ENCODE results near the gene MYH10. TPM values are rescaled to one million over a fixed set of nuclear protein-coding genes. Genes with fewer than 3 reads are reported as not detected.

MYH10 gene
- total RNA-seq, 1 experiment from 2014 or later, result 251 TPM

GRCh38 chr17:8532021-8532420 lies 98.5 kb downstream of the MYH10 start:
- Mint-ChIP-seq H3K9me3 (no peaks in the 10 kb centered on the region), H3K27me3 (ENCODE audit: low read depth) (no peaks in the 10 kb centered on the region), H3K27ac (no peak overlapping the region), H3K4me1 (no peaks in the 10 kb centered on the region), H3K4me3 (no peak overlapping the region), H3K36me3 (ENCODE audit: insufficient read depth in 1 of 3, low read depth in 3 of 3) (peaks cover 7 to 44% (median 32%) of the 10 kb centered on the region in 3 experiments; a peak in 5 of 7 replicates)
- Histone ChIP-seq H2AK5ac (ENCODE audit: insufficient read length, low read length) (no peak overlapping the region), H3K27me3 (ENCODE audit: insufficient read depth, low read length) (no peaks in the 10 kb centered on the region), H3K27ac (ENCODE audit: insufficient read length, low read depth, low read length) (no peak overlapping the region), H3K79me2 (ENCODE audit: insufficient read depth, low read length) (no peaks in the 10 kb centered on the region), H3K9ac (ENCODE audit: extremely low read depth, insufficient read length, low read length) (no peak overlapping the region), H4K20me1 (ENCODE audit: control insufficient read depth, insufficient read depth, insufficient read length) (no peaks in the 10 kb centered on the region), H2BK20ac (ENCODE audit: low read depth, low read length, poor library complexity, severe bottlenecking) (no peak overlapping the region), H3T11ph (ENCODE audit: low read length) (no peak overlapping the region), H3K18ac (ENCODE audit: insufficient read length, low read depth, low read length) (no peak overlapping the region), H3K14ac (ENCODE audit: insufficient read depth, low read length) (no peak overlapping the region), H4K8ac (replicated peaks; ENCODE audit: insufficient read length, low read depth, low read length) (no peak overlapping the region), H3K4me2 (ENCODE audit: insufficient read depth, insufficient read length, low read length) (no peak overlapping the region), H2BK12ac (ENCODE audit: insufficient read length, low read depth, low read length) (no peak overlapping the region), H3K4me1 (ENCODE audit: insufficient read depth, low read length) (no peaks in the 10 kb centered on the region), H2BK15ac (ENCODE audit: low read depth, low read length) (no peak overlapping the region), H3K4ac (ENCODE audit: low read depth, low read length) (no peak overlapping the region), H3K79me1 (ENCODE audit: insufficient read depth, low read depth, low read length, poor library complexity, severe bottlenecking) (peaks cover 6% of the 10 kb centered on the region), H4K5ac (ENCODE audit: insufficient read length, low read depth, low read length) (no peak overlapping the region), H3K23me2 (ENCODE audit: insufficient read length, low read depth, low read length, poor library complexity, severe bottlenecking) (no peaks in the 10 kb centered on the region), H3K56ac (ENCODE audit: insufficient read length, low read depth, low read length) (no peak overlapping the region), H3K9me3 (ENCODE audit: control insufficient read depth, low read depth, low read length) (no peaks in the 10 kb centered on the region), H2BK5ac (ENCODE audit: insufficient read length, low read length) (no peak overlapping the region), H2AFZ (ENCODE audit: low read length) (no peak overlapping the region), H2BK120ac (ENCODE audit: low read depth, low read length, poor library complexity, severe bottlenecking) (no peak overlapping the region), H3K23ac (ENCODE audit: insufficient read length, low read depth, low read length) (no peak overlapping the region), H4K91ac (ENCODE audit: insufficient read length, low read depth, low read length) (no peak overlapping the region)
- no CpG with 5 or more reads among the region's 3 CpGs for WGBS (ENCODE audit: extremely low coverage, insufficient read length, low lambda C conversion rate)
- TF ChIP-seq, protein P1, sequence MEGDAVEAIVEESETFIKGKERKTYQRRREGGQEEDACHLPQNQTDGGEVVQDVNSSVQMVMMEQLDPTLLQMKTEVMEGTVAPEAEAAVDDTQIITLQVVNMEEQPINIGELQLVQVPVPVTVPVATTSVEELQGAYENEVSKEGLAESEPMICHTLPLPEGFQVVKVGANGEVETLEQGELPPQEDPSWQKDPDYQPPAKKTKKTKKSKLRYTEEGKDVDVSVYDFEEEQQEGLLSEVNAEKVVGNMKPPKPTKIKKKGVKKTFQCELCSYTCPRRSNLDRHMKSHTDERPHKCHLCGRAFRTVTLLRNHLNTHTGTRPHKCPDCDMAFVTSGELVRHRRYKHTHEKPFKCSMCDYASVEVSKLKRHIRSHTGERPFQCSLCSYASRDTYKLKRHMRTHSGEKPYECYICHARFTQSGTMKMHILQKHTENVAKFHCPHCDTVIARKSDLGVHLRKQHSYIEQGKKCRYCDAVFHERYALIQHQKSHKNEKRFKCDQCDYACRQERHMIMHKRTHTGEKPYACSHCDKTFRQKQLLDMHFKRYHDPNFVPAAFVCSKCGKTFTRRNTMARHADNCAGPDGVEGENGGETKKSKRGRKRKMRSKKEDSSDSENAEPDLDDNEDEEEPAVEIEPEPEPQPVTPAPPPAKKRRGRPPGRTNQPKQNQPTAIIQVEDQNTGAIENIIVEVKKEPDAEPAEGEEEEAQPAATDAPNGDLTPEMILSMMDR (conservative IDR thresholded peaks at IDR 0.05), result no peak
- DNase-seq, result no peak
